Transverse colon (tissue), 4 donors: ENCODE data around the gene CSNK1D. TPM values are rescaled to one million over a fixed set of nuclear protein-coding genes. Genes with fewer than 3 reads are reported as not detected.
A peak's percentile ranks its signal among the peaks of the same experiment; 100 is the strongest.

ENCODE experiments used
- DNase-seq: peaks from one replicate; pipeline ENCODE4 v3.0.0-alpha.2; 2019
- H3K27ac ChIP-seq, 4 donors: fragments of 200-600 bp; sonication (generic); 2 replicates each; pipeline ENCODE4 v1.5.1; 2016 to 2018; ENCODE audit warnings: inconsistent platforms in 4 of 4
- H3K27me3 ChIP-seq: fragments of 200-600 bp; sonication (generic); 2 replicates; pipeline ENCODE4 v1.5.1; 2017; ENCODE audit warnings: inconsistent platforms
- H3K36me3 ChIP-seq, 4 donors: fragments of 200-600 bp; sonication (generic); 2 replicates each; pipeline ENCODE4 v1.5.1; 2017 to 2019; ENCODE audit warnings: inconsistent platforms in 4 of 4
- H3K4me1 ChIP-seq, 4 donors: fragments of 200-600 bp; sonication (generic); 2 replicates each; pipeline ENCODE4 v1.5.1; 2017 to 2020; ENCODE audit warnings: inconsistent platforms in 4 of 4
- H3K4me3 ChIP-seq, 4 donors: fragments of 200-600 bp; sonication (generic); 1 replicate in 1 of 4; 2 replicates in 3 of 4; pipeline versions ENCODE4 v1.5.1 to v1.6.1; 2017 to 2019; ENCODE audit warnings: inconsistent platforms in 4 of 4
- H3K9me3 ChIP-seq, 2 donors: fragments of 200-600 bp; sonication (generic); 2 replicates each; pipeline ENCODE4 v1.5.1; 2017 to 2019; ENCODE audit warnings: inconsistent platforms in 2 of 2
- EP300 ChIP-seq: sonication (generic); formaldehyde crosslinking; IDR thresholded peaks from one replicate; pipeline ENCODE4 v1.6.1; 2017; ENCODE audit warnings: antibody characterized with exemption, low read depth
- POLR2A ChIP-seq: fragments of 450-650 bp; IDR thresholded peaks from one replicate; pipeline ENCODE4 v1.6.1; 2016; ENCODE audit warnings: antibody characterized with exemption, mild to moderate bottlenecking, moderate library complexity
- POLR2AphosphoS5 ChIP-seq, 3 donors: sonication (generic); formaldehyde crosslinking; IDR thresholded peaks; one replicate each; pipeline ENCODE4 v1.6.1; 2016; ENCODE audit warnings: antibody characterized with exemption in 3 of 3
- WGBS, 2 donors: methylation state at CpG; one replicate each; pipeline ENCODE4 v1.1.5; 2018; ENCODE audit warnings: low coverage in 1 of 2; 5-methylcytosine and 5-hydroxymethylcytosine counted together
- in situ Hi-C, 4 donors: fragments of 200-750 bp; cut with MboI; loops; one replicate each; pipeline versions ENCODE4 v1.15.0 to v1.15.1; 2017; ENCODE audit warnings: low sequenced_read_pairs in 3 of 4, low pct_ligation_motif_present in 1 of 4, low pct_unique_long_range_greater_than_20kb in 1 of 4
- intact Hi-C: fragments of 100-400 bp; cut with DNase I; formaldehyde crosslinking; loops from one replicate; pipeline ENCODE4 v1.15.1; 2023; ENCODE audit warnings: low total_unique reads
- total RNA-seq, 4 donors: library from RNA; depleted of rRNA; stranded (reverse); fragments of >200 nt; gene quantifications; one replicate each; pipeline ENCODE4 v1.1.0, GENCODE V29; 2016
- TF ChIP-seq, protein P1 (sequence below), 5 experiments: fragments of 200-600 bp in 3 of 5; fragments of 450-650 bp in 2 of 5; sonication (generic) in 3 of 5; IDR thresholded peaks; 1 replicate in 2 of 5; 2 replicates in 3 of 5; pipeline ENCODE4 v1.5.1; 2016 to 2017; ENCODE audit warnings: antibody characterized with exemption in 5 of 5, inconsistent platforms in 3 of 5, mild to moderate bottlenecking in 2 of 5, moderate library complexity in 1 of 5

The CSNK1D gene
- total RNA-seq, 4 donors from 2014 or later, result 86.0 to 230 (median 148) TPM

DNA sequence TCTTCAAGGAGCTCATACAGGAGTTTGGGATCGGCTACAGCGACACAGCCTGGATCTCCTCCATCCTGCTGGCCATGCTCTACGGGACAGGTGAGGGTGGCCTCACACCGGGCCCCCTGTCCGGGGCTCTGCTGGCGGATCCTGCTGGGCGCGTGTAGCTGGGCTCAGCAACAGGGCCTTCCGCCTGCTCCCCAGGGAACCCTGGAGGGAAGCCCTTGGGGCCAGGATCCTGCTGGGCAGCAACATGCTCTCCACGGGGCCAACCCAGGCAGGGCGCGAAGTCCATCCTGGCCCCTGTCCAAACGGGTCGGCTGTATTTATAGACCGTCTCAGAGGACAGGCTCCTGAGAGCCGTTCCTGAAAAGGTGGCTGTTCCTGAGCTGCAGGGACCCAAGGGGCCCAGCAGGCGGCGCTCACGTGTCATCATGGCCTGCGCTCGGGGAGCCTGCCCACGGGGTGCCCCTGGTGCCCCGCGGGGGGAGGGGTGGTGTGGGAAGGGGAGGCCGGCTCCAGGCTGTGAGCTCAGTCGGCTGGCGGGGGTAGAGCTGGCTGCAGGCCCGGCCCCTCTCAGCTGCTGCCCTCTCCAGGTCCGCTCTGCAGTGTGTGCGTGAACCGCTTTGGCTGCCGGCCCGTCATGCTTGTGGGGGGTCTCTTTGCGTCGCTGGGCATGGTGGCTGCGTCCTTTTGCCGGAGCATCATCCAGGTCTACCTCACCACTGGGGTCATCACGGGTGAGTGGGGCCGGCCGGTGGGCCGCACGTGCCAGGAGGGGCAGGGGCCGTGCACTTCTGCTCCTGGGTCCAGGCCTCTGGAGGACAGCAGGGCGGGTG, 37.1 kb downstream of the CSNK1D start:
- intact Hi-C loops, result loop anchor here (5.0 kb wide), 1 partner anchor 86 kb away; no protein-coding TSS in a partner anchor
- Histone ChIP-seq H3K27ac (peak overlapping the region; percentile 21 to 85 (median 59)), H3K4me1 (peaks cover 45 to 86% (median 62%) of the 10 kb centered on the region in 4 donors), H3K27me3 (no peaks in the 10 kb centered on the region), H3K36me3 (no peaks in the 10 kb centered on the region), H3K9me3 (no peaks in the 10 kb centered on the region), H3K4me3 (no peak overlapping the region)
- peak; percentile 80 for DNase-seq
- TF ChIP-seq, protein P1, sequence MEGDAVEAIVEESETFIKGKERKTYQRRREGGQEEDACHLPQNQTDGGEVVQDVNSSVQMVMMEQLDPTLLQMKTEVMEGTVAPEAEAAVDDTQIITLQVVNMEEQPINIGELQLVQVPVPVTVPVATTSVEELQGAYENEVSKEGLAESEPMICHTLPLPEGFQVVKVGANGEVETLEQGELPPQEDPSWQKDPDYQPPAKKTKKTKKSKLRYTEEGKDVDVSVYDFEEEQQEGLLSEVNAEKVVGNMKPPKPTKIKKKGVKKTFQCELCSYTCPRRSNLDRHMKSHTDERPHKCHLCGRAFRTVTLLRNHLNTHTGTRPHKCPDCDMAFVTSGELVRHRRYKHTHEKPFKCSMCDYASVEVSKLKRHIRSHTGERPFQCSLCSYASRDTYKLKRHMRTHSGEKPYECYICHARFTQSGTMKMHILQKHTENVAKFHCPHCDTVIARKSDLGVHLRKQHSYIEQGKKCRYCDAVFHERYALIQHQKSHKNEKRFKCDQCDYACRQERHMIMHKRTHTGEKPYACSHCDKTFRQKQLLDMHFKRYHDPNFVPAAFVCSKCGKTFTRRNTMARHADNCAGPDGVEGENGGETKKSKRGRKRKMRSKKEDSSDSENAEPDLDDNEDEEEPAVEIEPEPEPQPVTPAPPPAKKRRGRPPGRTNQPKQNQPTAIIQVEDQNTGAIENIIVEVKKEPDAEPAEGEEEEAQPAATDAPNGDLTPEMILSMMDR (IDR thresholded peaks at IDR 0.05), result peak; percentile 94 to 97 (median 96)
- no peak for TF ChIP-seq POLR2A
- 37% methylated on average over 12 of the region's 44 CpGs; no CpG with 5 or more reads in 1 of the 2 donors for WGBS, 2 donors
- in situ Hi-C loops, result no loop called here

DNA sequence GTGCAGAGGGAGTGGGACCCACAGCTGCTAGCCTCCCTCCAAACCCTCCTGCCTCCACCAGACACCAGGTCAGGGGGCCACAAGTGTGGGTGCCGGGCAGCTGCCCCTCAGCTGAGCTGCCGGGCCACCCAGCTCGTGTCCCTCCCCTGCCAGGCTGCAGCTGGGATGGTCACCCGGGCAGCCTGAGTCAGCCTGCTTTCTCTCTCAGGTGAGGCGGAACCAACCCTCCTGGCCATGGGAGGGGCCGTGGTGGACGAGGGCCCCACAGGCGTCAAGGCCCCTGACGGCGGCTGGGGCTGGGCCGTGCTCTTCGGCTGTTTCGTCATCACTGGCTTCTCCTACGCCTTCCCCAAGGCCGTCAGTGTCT, 37.7 kb downstream of the CSNK1D start:
- Histone ChIP-seq H3K9me3 (no peaks in the 10 kb centered on the region), H3K4me1 (peaks cover 39 to 85% (median 62%) of the 10 kb centered on the region in 4 donors), H3K27ac (peak overlapping the region; percentile 21 to 85 (median 59)), H3K36me3 (no peaks in the 10 kb centered on the region), H3K4me3 (no peak overlapping the region), H3K27me3 (no peaks in the 10 kb centered on the region)
- WGBS, 2 donors, result 66% methylated on average over 15 of the region's 15 CpGs; no CpG with 5 or more reads in 1 of the 2 donors
- TF ChIP-seq, protein P1 (IDR thresholded peaks at IDR 0.05), result no peak
- TF ChIP-seq EP300 (no peak), POLR2A (no peak), POLR2AphosphoS5 (IDR thresholded peaks at IDR 0.05) (no peak)
- DNase-seq, result peak; percentile 36
- intact Hi-C loops, result loop anchor here (5.0 kb wide), 1 partner anchor 87 kb away; no protein-coding TSS in a partner anchor
- in situ Hi-C loops, result no loop called here

DNA sequence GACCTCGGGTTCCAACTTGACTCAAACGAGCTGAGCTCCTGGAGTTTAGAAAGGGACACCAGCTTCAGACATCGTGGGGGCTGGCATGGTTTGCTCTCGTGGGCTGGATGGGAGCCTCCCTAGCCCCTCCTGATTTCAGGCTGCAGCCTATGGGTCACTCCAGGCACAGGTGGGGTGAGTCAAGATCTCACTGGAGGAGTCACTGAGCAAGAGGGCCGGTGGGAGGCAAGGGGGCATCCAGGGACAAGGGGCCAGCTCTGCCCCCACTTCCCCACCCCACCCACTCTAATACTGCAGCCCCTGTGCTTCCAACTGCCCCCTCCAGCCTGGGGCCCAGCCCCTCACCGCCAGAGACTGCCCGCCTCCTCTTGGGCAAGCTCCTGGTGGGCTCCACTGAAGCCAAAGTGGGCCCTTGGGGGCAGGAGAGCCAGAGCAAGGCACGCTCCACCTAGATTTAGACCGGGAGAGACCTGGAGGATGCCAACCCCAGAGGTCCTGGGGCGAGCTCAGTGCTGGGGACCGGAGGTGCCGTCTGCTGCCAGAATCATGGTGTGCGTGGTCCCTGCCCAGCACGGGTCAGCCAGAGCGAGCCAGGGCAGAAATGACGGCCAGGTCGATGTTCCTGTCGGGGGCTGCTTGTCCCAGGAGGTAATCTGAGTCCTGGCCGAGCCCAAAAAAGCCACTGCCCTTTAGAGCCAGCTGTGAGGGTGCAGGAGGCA, 38.3 kb downstream of the CSNK1D start:
- Histone ChIP-seq H3K27ac (peak overlapping the region in 3 of 4 donors; percentile 21 to 85 (median 44)), H3K27me3 (no peaks in the 10 kb centered on the region), H3K4me3 (no peak overlapping the region), H3K36me3 (no peaks in the 10 kb centered on the region), H3K4me1 (peaks cover 38 to 85% (median 62%) of the 10 kb centered on the region in 4 donors), H3K9me3 (no peaks in the 10 kb centered on the region)
- TF ChIP-seq EP300 (no peak), POLR2AphosphoS5 (IDR thresholded peaks at IDR 0.05) (no peak), POLR2A (no peak)
- TF ChIP-seq, protein P1 (IDR thresholded peaks at IDR 0.05), result no peak
- DNase-seq, result no peak
- WGBS, 2 donors, result 77% methylated on average over 16 of the region's 19 CpGs; no CpG with 5 or more reads in 1 of the 2 donors
- intact Hi-C loops (loop anchor here (5.0 kb wide), 1 partner anchor 87 kb away; no protein-coding TSS in a partner anchor), in situ Hi-C loops (no loop called here)
